Renal cortex interstitium (tissue), 11 donors: ENCODE measurements around the gene LMF1. TPM values are rescaled to one million over a fixed set of nuclear protein-coding genes. Genes with fewer than 3 reads are reported as not detected.
A peak's percentile ranks its signal among the peaks of the same experiment; 100 is the strongest.
"Not testable (repeated sequence)": the region's sequence is repeated elsewhere in the genome, so short reads cannot be mapped to it uniquely, and the experiment has no call there.

Experiments used
- DNase-seq, 11 donors: peaks; one replicate each; pipeline ENCODE4 v3.0.0-alpha.2; 2013; ENCODE audit warnings: low read depth in 9 of 11, low spot score in 4 of 11; ENCODE audit errors: extremely low read depth in 1 of 11
- polyA plus RNA-seq, 3 donors: library from polyadenylated mRNA; unstranded; fragments of 120-200 nt; gene quantifications; one replicate each; pipeline ENCODE4 v1.2.1, GENCODE V29; 2013; ENCODE audit not compliant: insufficient read length in 3 of 3

The LMF1 gene
- polyA plus RNA-seq, 3 donors = 14.3 to 23.0 (median 18.4) TPM

DNA sequence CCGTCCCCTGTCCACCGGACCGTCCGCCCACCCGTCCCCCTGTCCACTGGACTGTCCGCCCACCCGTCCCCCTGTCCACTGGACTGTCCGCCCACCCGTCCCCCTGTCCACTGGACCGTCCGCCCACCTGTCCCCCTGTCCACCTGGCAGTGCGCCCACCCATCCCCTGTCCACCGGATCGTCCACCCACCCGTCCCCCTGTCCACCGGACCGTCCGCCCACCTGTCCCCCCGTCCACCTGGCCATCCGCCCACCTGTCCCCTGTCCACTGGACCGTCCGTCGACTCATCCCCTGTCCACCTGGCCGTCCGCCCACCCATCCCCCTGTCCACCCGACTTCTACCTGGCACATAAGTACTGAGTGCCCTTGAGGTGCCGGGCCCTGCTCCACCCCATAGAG lies 76.6 kb downstream of the LMF1 start:
- DNase-seq = no peak

DNA sequence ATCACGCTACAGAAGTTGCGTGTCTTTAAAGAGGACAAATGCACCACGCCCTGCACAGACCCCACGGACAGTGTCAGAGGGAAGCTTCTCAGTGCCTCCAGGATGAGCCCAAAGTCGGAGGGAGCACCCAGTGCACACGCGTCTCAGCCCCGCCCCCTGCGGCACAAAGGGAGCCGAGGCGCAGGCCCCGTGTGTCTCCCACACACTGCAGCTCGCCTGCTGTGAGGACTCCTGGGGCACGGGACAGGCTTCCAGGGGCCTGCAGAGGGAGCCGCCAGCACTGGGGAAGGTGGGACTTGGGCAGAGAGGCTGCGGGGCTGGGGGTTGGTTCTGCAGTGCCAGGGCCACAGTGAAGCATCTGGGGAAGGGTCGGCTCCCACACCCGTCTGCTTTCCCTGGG lies 77.4 kb downstream of the LMF1 start:
- DNase-seq = no peak

DNA sequence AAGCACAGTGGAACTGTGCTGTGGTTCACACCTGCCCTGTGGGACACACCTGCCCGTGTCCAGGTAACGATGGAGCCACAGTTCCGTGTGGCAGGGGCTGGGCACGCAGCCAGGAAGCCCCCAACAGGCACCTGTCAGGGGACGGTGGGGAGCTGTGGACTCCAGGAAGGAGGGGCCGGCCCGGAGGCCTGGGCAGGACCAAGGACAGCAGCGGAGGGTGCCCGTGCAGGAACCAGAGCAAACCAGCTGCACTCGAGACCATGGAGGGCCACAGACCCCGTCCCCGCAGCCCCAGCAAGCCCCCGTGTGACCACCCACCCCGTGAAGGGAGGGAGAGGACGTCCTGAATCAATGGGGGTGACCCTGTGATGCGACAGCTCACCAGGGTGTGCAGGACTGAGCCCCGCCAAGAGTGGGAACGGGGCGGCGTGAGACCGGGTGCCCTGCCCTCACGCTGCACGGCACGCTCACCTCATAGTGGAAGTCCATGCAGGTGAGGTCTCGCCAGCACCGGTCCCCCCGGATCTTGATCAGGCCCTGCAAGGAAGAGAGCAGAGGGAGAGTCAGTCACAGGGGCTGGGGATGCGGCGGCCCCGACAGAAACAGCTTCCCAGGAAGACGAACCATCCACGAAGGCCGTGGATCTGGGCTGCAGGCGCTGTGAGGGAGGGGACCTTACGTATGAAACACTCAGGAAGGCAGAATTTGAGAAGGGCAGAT lies 78.1 kb downstream of the LMF1 start:
- peak in 1 of 11 donors; percentile 28 for DNase-seq

DNA sequence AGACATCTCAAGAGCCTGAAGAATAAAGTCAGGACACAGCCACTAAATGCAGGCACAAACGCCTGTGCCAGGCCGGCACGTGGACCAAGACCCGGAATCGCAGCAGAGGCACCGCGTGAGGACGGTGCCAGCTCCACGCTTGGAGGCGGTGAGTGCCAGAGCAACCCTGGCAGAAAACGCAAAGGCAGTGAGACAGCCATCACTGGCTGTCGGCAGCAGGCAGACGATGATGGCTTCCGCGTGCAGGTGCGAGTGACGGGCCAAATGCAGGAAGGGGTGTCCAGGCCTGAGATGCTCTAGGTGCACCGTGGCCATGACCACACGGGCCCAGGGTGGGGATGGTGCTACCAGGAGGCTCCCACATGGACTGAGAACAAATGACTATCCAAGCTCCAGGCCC lies 78.8 kb downstream of the LMF1 start:
- DNase-seq = no peak

DNA sequence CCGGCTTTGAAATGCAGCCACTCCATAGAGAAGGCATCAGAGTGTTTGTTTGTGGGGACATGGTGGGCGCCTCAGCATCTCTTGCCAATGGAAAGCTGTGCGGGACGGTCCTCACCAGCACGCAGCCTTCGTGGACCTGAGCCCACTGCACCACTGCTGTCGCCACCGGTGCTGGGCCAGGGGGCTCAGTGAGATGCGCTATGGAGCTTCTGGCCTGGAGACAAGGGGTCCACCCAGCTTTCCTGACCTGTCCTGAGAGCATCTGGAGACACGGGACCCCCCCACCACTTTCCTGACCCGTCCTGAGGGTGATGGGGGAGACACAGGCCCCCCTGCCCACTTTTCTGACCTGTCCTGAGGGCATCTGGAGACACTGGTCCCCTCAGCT lies 79.4 kb downstream of the LMF1 start:
- DNase-seq = no peak

DNA sequence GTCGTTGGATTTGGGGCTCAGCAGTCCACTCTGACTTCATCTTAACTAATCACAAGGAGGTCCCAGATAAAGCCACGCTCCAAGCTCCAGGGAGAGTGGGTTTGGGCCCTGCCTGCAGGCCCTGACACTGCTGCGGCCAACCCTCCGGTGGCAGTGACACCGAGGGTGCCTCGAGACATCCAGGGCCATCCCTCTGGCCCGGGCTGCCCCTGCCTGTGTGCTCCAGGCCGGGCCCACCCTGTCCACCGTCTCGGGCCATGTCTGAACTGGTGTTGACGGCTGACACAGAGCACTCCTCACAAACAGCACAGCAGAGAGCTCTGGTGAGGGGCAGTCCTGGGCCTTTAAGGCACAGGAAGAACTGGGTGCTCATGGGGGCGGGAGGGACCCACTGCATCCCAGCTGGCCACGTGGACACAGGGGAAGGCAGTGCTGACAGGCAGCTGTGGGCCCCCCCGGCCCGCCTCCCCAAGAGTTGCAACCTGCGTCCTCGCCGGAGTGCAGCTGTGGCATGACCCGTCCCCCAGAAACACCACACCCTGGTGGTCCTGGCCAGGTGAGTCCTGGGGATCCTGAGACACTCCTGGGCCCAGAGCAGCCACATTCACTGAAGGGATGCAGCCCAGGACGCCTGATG lies 80.0 kb downstream of the LMF1 start:
- DNase-seq = no peak

DNA sequence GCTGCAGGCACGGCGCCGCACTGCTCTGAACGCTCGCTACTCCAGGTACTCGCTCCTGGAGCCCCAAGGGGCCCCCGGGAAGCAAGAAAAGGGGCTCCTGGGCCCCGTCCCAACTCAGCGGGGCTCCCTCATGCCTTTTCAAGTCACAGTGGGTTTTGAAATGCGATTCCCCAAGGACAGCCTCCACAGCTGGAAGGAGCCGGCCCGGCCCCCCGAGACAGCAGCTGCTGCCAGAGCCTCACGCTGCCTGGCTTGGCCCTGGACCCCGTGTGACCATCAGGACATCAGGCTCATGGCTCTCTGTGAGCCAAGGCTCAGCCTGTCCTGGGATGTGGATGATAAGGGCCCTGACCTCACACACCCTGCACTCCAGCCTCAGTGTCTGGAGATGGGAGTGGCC lies 80.6 kb downstream of the LMF1 start:
- no peak for DNase-seq

DNA sequence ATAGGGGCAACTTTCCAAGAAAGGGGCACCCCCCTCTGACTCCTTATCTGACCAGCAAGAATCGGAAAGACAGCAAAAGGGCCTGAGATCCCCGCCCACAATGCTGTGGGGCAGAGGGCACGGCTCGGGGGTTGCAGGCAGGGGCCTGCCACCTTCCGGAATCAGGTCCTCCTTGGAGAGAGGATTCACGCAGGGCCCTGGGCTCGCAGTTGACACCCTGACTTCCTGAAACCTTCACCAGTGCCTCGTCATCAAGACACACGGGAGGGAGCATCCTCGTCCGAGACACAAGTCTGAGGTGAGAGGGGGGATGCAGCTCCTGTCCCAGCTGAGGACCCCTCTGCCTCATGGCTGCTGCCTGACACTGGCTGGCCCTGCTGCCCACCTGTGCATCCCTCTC lies 81.2 kb downstream of the LMF1 start:
- no peak for DNase-seq

DNA sequence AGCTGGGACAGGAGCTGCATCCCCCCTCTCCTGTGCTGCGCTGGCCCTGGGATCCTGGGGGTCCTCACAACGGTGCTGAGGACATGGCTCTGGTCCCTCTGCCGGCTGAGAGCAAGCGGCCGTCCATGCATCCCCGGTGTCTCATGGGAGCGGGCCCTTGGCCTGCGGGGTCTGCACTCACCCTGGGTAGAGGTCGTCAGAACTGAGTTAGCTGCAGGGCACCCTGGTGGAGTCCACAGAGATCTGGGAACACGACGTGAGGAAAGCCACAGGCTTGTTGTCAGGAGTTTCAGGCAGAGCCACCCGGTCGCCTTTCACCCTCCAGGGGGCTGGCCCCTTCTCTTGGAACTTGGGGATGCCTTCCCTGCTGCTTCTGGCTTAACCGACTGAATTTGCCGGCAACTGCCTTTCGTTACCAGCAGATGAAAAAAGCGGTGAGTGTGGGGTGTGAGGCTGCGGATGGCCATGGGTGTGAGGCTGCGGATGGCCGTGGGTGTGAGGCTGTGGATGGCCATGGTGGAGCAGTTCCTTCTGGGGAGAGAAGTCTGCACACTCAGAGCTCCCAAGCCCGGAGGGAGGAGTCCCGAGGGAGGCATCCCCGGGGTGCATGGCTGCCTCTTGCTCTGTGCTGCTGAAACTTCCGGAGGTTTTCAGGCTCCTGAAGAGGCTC lies 81.7 kb downstream of the LMF1 start:
- no peak for DNase-seq

DNA sequence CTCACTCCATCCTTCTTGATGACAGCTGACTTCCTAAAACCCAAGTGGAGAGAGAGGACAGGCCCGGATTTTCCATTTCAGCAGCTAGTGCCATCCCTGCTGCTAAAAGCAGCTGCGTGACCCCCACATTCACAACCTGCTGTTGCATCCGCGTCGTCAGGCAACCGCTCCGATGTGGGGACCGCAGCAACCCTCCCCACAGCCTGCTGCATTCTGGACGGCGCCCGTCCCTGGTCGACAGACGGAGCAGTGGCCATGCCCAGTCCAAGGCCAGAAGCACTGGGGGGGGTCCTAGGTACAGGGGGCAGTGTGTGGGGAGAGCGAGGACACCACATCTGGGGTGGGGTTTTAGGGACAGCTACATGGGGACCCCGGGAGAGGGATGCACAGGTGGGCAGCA lies 82.3 kb downstream of the LMF1 start:
- DNase-seq = not testable (repeated sequence)

DNA sequence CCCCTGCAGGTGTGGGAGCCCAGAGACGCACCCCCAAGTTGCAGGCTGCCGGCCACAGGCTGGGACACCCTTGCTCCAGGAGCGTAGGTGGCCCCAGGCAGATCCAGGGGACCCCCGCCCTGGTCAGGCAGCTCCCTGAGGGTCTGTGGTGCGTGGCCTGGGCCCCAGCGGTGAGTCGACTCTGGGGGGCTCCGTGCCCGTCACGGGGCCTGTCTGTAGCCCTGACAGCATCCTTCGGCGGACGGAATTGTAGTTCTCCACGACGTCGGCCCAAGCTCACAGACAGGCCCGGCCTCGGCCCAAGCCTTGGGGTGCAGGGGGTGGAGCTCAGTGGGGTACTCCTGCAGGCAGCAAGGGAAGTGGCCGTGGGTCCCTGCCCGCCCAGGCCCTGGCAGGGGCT lies 82.9 kb downstream of the LMF1 start:
- no peak for DNase-seq

DNA sequence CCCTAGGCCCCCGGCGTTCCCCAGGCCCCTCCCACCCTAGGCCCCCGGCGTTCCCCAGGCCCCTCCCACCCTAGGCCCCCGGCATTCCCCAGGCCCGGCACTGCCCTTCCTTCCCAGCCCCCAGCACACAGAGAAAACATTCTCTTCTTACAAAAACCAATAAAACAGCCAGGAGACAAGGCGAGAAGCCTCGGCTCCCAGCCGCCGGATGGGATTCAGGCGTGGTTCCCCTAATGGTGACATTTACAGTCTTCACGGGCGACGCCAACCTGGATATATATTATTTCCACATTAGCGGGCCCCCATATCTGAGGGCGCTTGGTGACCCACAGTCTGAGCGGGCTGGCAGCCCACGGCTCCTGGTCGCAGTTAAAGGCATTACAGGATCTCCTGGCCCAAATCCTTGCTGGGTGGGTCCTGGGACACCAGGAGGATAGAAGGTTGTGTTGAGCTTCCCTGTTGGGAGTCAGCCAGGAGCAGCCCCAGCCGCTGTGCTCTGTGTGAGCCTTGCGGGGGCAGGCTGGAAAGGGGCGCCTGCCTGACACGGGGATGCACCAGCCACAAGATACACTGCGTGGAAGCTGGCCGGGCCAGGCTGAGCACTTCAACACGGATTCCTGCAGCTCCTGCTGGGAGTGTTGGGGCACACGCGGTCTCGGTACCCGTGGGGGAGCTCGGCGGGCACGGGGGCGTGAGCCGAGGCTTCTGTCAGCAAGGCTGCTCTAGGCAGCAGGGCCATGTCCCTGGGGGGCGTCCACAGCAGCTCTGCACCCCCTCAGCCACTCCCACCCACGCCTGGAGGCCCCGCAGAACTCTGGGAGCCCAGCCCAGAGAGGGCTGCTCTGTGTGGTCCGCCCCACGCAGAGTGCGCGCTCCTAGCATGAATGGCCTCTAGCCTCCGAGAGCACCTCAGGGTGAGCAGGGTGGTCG lies 83.7 kb downstream of the LMF1 start:
- DNase-seq = peak in 4 of 11 donors; percentile 8 to 42 (median 28)

DNA sequence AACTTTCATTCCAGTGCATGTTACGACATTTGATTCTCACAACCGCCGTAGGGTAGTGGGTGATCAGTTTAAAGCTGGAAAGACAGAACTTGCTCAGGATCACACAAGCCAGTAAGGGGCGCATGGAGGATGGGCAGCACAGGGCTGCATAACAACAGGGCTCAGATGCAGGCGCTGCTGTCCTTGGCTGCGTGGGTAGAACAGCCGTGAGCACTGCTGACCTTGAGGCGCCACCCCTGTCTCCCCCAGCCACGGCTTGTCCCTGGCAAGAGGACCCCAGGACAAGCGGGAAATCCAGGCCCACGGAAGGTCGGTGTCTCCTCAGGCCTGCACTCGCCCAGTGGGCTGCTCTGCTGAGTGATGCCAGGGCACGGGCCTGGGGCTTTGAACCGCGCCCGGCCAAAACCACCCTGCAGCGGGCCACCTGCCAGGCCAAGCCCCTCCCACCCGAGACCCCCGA lies 84.7 kb downstream of the LMF1 start:
- DNase-seq = no peak

DNA sequence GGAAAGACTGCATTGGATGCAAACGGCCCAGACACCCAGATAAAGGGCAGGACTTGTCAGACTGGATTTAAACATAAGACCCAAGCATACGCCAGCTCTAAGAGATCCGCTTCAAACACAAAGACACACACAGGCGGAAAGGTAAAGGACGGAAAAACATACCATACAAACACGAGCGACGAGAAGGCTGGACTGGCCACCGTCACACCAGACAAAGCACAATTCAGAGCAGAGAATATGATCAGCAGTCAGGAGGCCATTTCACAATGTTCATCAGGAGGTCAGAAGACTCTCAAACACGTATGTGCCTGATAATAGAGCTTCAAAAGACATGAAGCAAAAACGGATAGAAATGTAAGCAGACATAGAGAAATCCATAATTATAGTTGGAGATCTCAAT lies 85.4 kb downstream of the LMF1 start:
- DNase-seq = no peak

DNA sequence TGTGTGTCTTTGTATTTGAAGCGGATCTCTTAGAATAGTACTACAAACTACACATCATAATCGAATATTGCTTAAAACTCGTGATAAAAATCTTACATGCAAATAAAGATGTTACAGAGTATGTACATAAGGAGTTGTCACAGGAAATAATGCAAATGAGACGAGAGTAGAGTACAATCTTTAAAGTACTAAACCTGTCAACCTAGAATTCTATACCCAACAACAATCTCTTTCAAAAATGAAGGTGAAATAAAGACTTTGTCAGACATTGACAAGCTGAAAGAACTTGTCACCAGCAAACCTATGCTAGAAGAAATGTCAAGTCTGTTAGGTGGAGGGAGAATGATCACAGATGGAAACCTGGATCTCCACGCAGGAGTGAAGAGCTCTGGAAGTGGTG lies 86.6 kb downstream of the LMF1 start:
- no peak for DNase-seq

DNA sequence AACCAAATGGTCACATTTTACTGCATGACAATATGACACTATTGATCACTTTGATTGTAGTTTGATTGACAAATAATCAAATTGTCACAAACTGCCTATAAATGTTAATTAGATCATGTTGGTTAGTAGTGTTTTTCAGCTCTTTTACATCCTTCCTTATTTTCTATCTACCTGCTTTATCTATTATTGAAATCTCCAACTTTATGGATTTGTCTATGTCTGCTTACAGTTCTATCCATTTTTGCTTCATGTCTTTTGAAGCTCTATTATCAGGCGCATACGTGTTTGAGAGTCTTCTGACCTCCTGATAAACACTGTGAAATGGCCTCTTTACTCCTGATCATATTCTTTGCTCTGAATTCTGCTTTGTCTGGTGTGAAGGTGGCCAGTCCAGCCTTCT lies 87.0 kb downstream of the LMF1 start:
- DNase-seq = no peak

DNA sequence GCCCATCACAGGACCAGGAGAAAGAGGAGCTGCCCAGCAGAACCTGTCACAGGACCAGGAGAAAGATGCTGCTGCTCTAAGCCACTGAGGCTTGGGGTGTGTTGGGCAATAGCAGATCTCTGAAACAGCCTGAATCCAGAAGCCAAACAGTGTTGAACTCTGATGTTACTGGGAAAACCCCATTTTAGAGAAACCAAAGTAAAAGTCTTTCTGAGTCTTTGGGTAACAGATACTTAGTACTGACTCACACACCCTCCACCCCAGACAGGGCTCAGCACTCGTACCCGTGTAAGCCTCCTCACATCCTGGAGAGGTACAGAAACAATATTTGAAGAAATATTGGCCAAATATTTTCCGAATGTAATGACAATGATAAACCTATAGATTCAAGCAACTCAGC lies 87.4 kb downstream of the LMF1 start:
- DNase-seq = no peak

DNA sequence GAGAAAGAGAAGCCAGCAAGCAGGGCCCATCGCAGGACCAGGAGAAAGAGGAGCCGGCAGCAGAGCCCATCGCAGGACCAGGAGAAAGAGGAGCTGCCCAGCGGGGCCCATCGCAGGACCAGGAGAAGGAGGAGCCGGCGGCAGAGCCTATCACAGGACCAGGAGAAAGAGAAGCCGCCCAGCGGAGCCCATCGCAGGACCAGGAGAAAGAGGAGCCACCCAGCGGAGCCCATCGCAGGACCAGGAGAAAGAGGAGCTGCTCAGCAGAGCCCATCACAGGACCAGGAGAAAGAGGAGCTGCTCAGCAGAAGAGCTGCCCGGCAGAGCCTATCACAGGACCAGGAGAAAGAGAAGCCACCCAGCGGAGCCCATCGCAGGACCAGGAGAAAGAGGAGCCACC lies 88.1 kb downstream of the LMF1 start:
- not testable (repeated sequence) for DNase-seq

DNA sequence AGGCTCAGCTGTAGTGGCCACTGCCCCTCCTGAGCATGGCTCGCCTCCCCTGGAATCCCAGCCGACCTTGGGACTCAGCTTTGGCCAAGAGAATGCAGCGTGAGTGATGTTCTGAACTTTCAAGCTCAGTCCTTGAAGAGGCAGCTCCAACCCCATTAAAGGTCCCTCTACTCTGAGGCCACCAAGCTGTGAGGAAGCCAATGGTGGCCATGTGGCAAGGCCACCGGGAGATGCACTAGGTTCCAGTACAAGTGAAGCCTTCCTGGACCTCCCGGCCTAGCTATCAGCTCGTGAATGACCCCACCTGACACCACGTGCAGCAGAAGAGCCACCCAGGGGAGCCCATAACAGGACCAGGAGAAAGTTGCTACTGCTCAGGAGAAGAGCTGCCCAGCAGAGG lies 88.5 kb downstream of the LMF1 start:
- DNase-seq = no peak
